ENCODE data around the gene RPL31. TPM values are rescaled to one million over a fixed set of nuclear protein-coding genes. Genes with fewer than 3 reads are reported as not detected.

The RPL31 gene
- total RNA-seq, 2 experiments from 2014 or later: 1,667 to 1,859 TPM

GRCh38 chr2:100980046-100980445 lies 22.0 kb upstream of the RPL31 start:
- CTCF ChIA-PET: interaction anchor here (1.7 kb wide), 1 partner anchor 374 kb away, joined by 4 read pairs; no protein-coding TSS in a partner anchor
- Mint-ChIP-seq H3K27ac (no peak overlapping the region), H3K27me3 (no peaks in the 10 kb centered on the region), H3K9me3 (no peaks in the 10 kb centered on the region), H3K4me1 (ENCODE audit: low read depth) (no peaks in the 10 kb centered on the region), H3K36me3 (ENCODE audit: low read depth) (peaks cover 1% of the 10 kb centered on the region), H3K4me3 (no peak overlapping the region)
- POLR2A ChIA-PET: no interaction called here
- TF ChIP-seq CTCF (IDR thresholded peaks at IDR 0.05): no peak
- DNase-seq: no peak
- intact Hi-C loops (cut with micrococcal nuclease): no loop called here
- no peak for ATAC-seq

DNA sequence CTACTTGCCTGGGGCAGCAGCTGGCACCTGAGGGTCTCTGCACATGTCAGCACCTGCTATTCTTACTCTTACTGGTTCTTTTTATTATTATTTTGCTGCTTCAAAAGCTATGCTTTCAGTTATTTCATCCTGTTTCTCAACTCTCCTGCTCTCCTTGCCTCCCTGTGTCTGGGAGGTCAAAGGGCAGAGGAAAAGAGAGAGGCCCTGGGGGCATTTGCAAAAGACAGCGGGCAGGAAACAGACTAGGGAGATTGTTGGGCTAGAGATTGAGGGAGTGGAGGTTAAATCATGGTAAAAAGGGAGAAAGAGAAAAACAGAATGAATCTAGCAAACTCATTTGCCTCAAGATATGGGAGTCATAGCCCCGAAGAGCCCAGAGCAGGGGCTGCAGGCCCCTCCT lies 21.1 kb upstream of the RPL31 start:
- H3K4me3 Mint-ChIP-seq: no peak overlapping the region
- no peaks in the 10 kb centered on the region for H3K4me1 Mint-ChIP-seq (ENCODE audit: low read depth)
- TF ChIP-seq CTCF (IDR thresholded peaks at IDR 0.05): no peak
- ChIA-PET POLR2A (no interaction called here), CTCF (no interaction called here)
- no peaks in the 10 kb centered on the region for H3K9me3 Mint-ChIP-seq
- no peak overlapping the region for H3K27ac Mint-ChIP-seq
- no peaks in the 10 kb centered on the region for H3K27me3 Mint-ChIP-seq
- ATAC-seq (no peak), DNase-seq (no peak)
- intact Hi-C loops (cut with micrococcal nuclease): no loop called here
- peaks cover 1% of the 10 kb centered on the region for H3K36me3 Mint-ChIP-seq (ENCODE audit: low read depth)

DNA sequence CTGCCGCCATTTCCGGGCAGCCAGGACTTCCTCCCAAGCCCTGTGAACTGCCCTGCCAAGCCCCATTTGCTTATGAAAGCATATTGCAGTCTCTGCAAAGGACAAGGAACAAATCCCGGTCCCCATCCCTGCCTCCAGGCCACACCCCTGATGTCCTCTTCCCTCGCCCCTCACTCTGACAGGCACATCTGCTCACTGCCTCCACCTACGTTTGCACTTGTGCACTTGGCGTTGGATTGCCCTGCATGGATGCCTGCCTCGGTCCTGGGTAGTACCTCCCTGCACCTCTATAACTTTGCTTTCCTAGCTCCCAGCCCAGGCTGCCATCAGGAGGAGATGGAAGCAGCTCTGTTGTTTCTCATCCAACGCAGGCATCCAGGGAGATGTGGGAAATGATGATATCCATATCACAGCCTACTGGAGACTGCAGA lies 19.6 kb upstream of the RPL31 start:
- peaks cover 1% of the 10 kb centered on the region for H3K36me3 Mint-ChIP-seq (ENCODE audit: low read depth)
- intact Hi-C loops (cut with micrococcal nuclease): no loop called here
- no peak overlapping the region for H3K27ac Mint-ChIP-seq
- H3K4me3 Mint-ChIP-seq: no peak overlapping the region
- no peak for DNase-seq
- ChIA-PET POLR2A (no interaction called here), CTCF (interaction anchor here (1.0 to 1.8 kb wide), 4 partner anchors 352 to 388 kb away, joined by 4 to 10 read pairs (median 4); no protein-coding TSS in a partner anchor)
- no peaks in the 10 kb centered on the region for H3K27me3 Mint-ChIP-seq
- no peak for ATAC-seq
- TF ChIP-seq CTCF (IDR thresholded peaks at IDR 0.05): no peak
- H3K4me1 Mint-ChIP-seq (ENCODE audit: low read depth): no peaks in the 10 kb centered on the region
- no peaks in the 10 kb centered on the region for H3K9me3 Mint-ChIP-seq

GRCh38 chr2:100983201-100983600 lies 18.9 kb upstream of the RPL31 start:
- no peaks in the 10 kb centered on the region for H3K9me3 Mint-ChIP-seq
- ChIA-PET POLR2A (no interaction called here), CTCF (interaction anchor here (1.0 to 1.8 kb wide), 4 partner anchors 352 to 388 kb away, joined by 4 to 10 read pairs (median 4); no protein-coding TSS in a partner anchor)
- DNase-seq: no peak
- no peak overlapping the region for H3K4me3 Mint-ChIP-seq
- no peaks in the 10 kb centered on the region for H3K4me1 Mint-ChIP-seq (ENCODE audit: low read depth)
- no peaks in the 10 kb centered on the region for H3K27me3 Mint-ChIP-seq
- intact Hi-C loops (cut with micrococcal nuclease): no loop called here
- no peak for TF ChIP-seq CTCF (IDR thresholded peaks at IDR 0.05)
- H3K27ac Mint-ChIP-seq: no peak overlapping the region
- ATAC-seq: no peak
- H3K36me3 Mint-ChIP-seq (ENCODE audit: low read depth): peaks cover 1% of the 10 kb centered on the region

DNA sequence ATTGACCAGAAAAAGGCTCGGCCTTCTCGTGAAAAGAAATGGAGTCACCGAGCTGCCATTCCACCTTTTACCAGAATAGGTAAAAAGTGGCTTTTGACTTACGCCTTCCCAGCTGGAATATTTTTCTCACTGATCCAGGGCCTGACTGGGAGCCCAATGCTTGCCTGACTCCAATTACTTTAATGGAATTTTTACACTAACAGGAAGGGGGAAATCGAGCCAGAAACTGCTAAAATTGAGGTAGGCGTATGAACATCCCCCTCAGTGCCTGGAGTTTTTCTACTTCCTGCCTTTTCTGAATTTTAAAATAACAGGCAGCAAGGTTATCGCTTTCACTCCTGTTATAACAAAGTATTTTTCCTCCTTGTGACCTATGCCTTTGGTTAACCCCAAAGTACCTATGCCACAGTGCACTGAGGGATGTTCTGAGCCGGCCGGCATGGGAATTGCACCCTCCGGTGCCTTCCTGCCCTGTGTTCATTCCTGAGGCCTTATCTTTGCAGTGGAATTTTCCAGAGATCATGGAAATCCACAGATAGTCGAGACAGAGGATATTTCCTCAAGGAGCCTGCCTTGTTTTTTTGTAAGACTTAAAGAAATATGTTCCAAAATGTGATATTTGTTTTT lies 18.3 kb upstream of the RPL31 start:
- Mint-ChIP-seq H3K36me3 (ENCODE audit: low read depth) (peaks cover 1% of the 10 kb centered on the region), H3K27me3 (no peaks in the 10 kb centered on the region), H3K9me3 (no peaks in the 10 kb centered on the region), H3K4me1 (ENCODE audit: low read depth) (no peaks in the 10 kb centered on the region), H3K4me3 (no peak overlapping the region), H3K27ac (no peak overlapping the region)
- no peak for DNase-seq
- ATAC-seq: no peak
- no peak for TF ChIP-seq CTCF (IDR thresholded peaks at IDR 0.05)
- ChIA-PET POLR2A (no interaction called here), CTCF (interaction anchor here (1.0 to 1.8 kb wide), 3 partner anchors 353 to 389 kb away, joined by 4 to 10 read pairs (median 4); no protein-coding TSS in a partner anchor)
- intact Hi-C loops (cut with micrococcal nuclease): loop anchor here (2.0 kb wide), 2 partner anchors 253 to 373 kb away; no protein-coding TSS in a partner anchor
